HFF-Myc (cell line): ENCODE measurements around the gene CAMK1D.

ENCODE experiments used
- DNase-seq: peaks from one replicate; pipeline ENCODE4 v3.0.0-alpha.2; 2011; ENCODE audit warnings: low read depth; ENCODE audit errors: extremely low read depth
- H3K4me3 ChIP-seq: replicated peaks from 2 replicates; pipeline ENCODE4 v1.5.1; 2011; ENCODE audit warnings: low read depth, mild to moderate bottlenecking, control low read depth, low read length
- TF ChIP-seq, protein P1 (sequence below): IDR thresholded peaks from 2 replicates; pipeline ENCODE4 v1.5.1; 2012; ENCODE audit warnings: mild to moderate bottlenecking, low read depth, low read length, control low read depth; ENCODE audit errors: missing control alignments

The CAMK1D gene

DNA sequence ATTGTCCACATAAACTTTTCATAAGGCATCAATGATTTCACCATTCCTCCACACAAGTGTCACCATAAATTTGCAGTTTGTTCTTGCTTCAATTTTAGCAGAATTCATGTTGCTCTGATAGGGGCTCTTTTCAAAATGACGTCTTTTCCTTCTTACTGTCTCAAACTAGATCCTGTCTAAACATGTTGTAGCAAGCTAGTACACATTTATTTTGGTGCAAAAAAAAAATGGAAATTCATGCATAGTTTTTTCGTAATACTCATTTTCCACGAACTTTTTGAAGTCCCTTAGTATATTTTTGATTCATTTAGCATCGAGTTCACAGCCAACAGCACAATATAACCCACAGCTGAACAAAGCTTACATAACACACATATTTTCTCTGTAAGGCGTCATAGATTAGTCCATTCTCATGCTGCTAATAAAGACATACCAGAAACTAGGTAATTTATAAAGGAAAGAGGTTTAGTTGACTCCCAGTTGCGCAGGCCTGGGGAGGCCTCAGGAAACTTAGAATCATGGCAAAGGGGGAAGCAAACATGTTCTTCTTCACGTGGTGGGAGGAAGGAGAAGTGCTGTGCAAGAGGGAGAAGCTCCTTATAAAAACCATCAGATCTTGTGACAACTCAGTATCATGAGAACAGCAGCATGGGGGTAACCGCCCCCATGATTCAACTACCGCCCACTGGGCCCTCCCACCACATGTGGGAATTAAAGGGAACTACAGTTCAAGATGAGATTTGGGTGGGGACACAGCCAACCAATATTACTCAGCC is 350.6 kb downstream of the CAMK1D start:
- no peak overlapping the region for H3K4me3 ChIP-seq
- TF ChIP-seq, protein P1, sequence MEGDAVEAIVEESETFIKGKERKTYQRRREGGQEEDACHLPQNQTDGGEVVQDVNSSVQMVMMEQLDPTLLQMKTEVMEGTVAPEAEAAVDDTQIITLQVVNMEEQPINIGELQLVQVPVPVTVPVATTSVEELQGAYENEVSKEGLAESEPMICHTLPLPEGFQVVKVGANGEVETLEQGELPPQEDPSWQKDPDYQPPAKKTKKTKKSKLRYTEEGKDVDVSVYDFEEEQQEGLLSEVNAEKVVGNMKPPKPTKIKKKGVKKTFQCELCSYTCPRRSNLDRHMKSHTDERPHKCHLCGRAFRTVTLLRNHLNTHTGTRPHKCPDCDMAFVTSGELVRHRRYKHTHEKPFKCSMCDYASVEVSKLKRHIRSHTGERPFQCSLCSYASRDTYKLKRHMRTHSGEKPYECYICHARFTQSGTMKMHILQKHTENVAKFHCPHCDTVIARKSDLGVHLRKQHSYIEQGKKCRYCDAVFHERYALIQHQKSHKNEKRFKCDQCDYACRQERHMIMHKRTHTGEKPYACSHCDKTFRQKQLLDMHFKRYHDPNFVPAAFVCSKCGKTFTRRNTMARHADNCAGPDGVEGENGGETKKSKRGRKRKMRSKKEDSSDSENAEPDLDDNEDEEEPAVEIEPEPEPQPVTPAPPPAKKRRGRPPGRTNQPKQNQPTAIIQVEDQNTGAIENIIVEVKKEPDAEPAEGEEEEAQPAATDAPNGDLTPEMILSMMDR: no peak
- no peak for DNase-seq

DNA sequence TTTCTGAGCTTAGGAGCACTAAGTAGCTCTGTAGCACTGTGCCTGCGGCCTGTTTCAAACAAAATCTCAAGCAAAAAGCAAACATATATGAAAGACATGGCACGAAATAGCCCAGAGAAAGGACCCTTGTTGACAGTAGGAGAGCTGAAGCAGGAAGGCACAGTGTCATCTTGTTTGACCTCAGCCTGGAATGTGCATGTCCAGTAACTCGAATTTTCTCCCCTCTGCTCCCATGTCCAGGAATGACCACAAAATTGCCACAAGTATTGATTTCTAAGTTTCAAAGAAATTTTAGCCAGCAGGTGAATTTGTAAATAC is 351.2 kb downstream of the CAMK1D start:
- TF ChIP-seq, protein P1: no peak
- no peak overlapping the region for H3K4me3 ChIP-seq
- DNase-seq: no peak

DNA sequence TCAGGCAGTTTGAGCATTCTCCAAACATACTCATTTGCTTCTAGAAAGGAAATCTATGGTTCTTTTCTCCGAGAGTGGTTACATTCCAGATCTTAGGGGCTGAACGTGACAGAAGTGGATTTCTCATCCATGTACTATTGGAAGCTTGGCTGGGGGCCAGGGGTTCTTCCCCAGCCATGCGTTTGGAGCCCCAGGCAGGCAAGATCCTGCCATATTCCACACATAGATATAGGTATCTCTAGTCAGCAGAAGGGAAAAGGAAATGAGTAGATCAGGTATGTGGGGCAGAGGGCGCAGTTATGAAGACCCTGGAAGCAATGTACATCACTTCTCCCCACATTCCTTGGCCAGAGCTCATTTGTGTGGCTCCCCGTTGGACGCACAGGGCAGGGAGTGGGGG is 352.3 kb downstream of the CAMK1D start:
- no peak for DNase-seq
- H3K4me3 ChIP-seq: no peak overlapping the region
- TF ChIP-seq, protein P1: no peak

DNA sequence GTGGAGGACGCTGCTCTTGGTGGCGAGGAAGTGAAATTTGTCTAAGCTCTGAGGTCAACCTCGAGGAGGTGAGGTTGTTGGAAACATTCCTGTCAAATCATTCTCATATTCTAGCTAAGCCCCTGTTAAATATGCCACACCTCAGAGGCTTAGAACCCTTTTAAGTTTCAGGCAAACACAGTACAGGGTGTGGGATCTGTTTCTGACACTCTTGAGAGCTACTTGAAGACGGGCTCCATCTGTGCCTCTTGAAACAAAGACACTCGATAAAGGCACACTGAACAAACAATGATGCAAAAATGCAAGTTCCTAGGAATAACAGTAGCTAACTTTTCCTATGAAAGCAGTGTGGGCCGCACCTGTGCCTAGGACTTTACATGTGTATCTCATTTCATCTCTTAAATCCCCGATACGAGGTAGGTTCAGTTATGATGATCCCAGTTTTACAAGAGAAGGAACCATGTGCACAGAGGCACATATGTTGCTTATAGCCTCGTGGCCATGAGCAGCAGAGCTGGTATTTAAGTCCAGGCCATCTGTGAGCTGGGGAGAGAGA is 352.9 kb downstream of the CAMK1D start:
- DNase-seq: no peak
- TF ChIP-seq, protein P1: no peak
- H3K4me3 ChIP-seq: no peak overlapping the region

DNA sequence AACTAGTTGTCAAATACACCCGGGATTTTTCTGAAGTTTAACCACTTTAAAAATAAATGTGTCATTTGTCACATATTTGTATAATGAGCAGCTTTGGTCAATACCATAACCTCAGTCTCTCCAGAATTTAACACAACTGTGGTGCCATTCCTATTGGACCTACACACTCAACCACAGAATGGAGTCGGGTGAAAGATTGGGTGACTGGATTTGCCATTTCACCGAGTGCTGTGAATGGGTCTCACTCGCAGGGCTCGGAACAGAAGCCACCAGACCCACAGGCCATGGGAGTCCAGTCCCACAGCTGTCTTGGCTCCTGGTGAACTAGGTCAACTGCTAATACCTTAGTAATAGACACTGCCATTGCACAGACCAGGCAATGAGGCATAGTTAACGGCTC is 353.8 kb downstream of the CAMK1D start:
- TF ChIP-seq, protein P1: no peak
- no peak for DNase-seq
- no peak overlapping the region for H3K4me3 ChIP-seq

DNA sequence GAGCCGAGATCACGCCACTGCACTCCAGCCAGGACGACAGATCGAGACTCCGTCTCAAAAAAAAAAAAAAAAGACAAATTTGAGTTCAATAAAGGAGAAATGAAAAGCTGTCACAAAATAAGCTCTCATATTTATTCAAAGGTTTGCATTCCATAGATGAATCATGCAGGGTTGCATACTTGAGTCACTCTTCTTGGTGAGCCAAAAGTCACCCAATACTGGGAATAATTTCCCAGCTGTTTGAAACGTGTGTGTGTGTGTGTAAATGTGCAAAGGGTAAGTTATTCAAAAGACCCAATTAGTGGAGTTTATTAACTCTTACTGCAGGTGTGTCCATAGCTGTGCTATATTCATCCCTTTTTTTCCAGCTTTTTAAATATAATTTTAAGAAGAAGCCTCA is 354.5 kb downstream of the CAMK1D start:
- DNase-seq: peak; percentile 53
- TF ChIP-seq, protein P1: no peak
- no peak overlapping the region for H3K4me3 ChIP-seq

DNA sequence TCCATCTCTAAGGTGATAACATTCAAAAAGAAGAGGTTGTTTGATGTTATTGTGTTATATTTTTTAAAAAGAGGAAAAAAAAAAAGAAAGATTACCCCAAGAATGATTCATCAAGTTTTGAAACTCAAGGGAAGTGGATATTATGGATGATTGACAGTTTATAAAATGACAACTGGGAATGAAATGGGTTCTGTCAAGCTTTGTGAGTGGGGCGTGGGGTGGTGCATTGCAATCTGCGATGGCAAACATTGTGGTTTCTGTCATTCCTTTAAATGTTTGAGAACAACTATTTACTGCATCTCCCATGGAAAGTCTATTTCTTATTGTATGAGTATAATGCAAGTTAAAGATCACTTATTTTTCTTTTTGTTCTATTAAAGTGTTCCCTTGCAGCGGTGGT is 355.1 kb downstream of the CAMK1D start:
- TF ChIP-seq, protein P1: no peak
- no peak overlapping the region for H3K4me3 ChIP-seq

More for the DNA sequence above, 355.1 kb downstream of the CAMK1D start:
- no peak for DNase-seq
